Fibroblast of skin of right biceps (primary cell): Measurements from ENCODE around the gene RLIM.

Source experiments
- DNase-seq: peaks from one replicate; pipeline ENCODE4 v3.0.0-alpha.2; 2013

Gene RLIM

DNA sequence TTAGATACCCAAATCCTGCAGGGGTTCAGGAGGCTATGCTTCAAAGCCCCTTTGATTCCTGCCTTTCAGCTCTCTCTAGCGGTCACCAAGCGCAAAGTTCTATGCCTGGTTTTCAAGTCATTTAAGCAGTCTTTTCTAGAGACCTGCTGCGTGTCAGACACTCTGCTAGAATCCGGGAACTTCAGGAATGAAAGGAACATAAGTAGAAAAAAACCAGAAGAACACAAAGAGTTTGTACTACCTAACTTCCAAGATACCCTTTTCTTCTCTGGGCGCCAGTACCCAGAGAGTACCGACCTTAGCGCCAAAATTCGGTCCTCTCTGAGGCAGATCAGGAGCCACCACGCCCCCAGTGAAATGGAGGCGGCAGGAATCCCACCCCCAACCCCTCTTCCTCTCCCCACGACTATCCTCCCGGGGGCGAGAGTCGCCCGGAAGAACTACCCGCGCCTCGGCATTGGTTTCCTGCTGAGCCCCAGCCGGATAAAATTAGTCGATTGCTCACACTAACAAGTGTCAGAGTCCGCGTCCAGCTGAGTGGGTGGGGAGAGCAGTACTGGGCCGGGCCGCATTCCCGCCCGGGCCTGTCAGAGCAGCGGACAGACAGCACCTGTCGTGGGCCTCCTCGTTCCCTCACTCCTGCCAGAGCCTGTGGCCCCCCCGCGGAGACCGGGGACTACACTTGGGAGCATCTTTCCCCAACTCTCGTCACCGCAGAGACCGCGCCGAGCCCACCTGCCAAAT lies 78.8 kb downstream of the RLIM start:
- DNase-seq = peak; percentile 75
